ENCODE measurements around the gene EMC8. TPM values are rescaled to one million over a fixed set of nuclear protein-coding genes. Genes with fewer than 3 reads are reported as not detected.

The EMC8 gene
- total RNA-seq, 1 experiment from 2014 or later: 73.0 TPM

DNA sequence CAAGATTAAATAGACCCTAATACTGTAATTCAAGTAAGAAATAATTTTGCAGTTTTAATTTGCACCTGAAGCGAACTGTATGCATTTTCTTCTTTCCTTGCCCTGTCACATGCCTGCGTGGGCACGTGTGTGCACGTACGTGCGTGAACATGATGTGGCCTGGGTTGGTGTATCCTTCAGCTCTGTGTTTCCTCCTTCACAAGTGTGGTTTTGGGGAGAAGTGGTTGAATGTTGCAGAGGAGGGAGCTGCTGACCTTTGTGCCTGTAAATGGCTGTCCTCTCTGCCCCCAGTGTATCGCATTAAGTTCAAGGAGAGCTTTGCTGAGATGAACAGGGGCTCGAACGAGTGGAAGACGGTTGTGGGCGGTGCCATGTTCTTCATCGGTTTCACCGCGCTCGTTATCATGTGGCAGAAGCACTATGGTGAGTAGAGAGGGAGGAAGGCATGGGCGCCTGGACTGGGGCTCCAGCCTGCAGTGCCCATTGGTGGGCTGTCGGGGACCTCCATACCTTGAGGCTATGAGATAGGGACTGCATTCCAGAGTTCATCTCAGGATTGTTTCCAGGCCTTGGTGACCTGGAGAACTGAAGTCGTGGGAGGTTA is 6.2 kb upstream of the EMC8 start:
- Histone ChIP-seq H2AFZ (ENCODE audit: low read depth, low read length, poor library complexity, severe bottlenecking) (no peak overlapping the region), H3K27ac (ENCODE audit: low read depth, low read length) (no peak overlapping the region), H3K4me1 (ENCODE audit: control insufficient read depth in 1 of 2, insufficient read depth in 2 of 2, low read length in 2 of 2) (peaks cover 5 to 9% of the 10 kb centered on the region in 2 experiments; a peak in 3 of 4 replicates), H3K36me3 (ENCODE audit: control insufficient read depth in 1 of 2, insufficient read depth in 2 of 2, low read length in 2 of 2) (peaks cover 54 to 58% of the 10 kb centered on the region in 2 experiments), H3K27me3 (ENCODE audit: insufficient read depth, low read length) (no peaks in the 10 kb centered on the region), H3K4me2 (ENCODE audit: low read length) (no peak overlapping the region), H4K20me1 (ENCODE audit: insufficient read depth) (peaks cover 7% of the 10 kb centered on the region; the same call in 1 of the 2 replicates), H3K9ac (ENCODE audit: low read length) (no peak overlapping the region), H3K79me2 (ENCODE audit: insufficient read depth, low read length) (peaks cover 42% of the 10 kb centered on the region), H3K9me3 (ENCODE audit: control insufficient read depth in 1 of 2, insufficient read depth in 1 of 2, low read depth in 1 of 2, low read length in 2 of 2) (no peaks in the 10 kb centered on the region), H3K4me3 (replicated peaks in 1 of 2; ENCODE audit: low read depth in 1 of 2, low read length in 2 of 2) (no peak overlapping the region), H3K9me2 (ENCODE audit: insufficient read depth) (no peaks in the 10 kb centered on the region)
- TF ChIP-seq EZH2 (IDR thresholded peaks at IDR 0.05): no peak
- TF ChIP-seq, protein P1, sequence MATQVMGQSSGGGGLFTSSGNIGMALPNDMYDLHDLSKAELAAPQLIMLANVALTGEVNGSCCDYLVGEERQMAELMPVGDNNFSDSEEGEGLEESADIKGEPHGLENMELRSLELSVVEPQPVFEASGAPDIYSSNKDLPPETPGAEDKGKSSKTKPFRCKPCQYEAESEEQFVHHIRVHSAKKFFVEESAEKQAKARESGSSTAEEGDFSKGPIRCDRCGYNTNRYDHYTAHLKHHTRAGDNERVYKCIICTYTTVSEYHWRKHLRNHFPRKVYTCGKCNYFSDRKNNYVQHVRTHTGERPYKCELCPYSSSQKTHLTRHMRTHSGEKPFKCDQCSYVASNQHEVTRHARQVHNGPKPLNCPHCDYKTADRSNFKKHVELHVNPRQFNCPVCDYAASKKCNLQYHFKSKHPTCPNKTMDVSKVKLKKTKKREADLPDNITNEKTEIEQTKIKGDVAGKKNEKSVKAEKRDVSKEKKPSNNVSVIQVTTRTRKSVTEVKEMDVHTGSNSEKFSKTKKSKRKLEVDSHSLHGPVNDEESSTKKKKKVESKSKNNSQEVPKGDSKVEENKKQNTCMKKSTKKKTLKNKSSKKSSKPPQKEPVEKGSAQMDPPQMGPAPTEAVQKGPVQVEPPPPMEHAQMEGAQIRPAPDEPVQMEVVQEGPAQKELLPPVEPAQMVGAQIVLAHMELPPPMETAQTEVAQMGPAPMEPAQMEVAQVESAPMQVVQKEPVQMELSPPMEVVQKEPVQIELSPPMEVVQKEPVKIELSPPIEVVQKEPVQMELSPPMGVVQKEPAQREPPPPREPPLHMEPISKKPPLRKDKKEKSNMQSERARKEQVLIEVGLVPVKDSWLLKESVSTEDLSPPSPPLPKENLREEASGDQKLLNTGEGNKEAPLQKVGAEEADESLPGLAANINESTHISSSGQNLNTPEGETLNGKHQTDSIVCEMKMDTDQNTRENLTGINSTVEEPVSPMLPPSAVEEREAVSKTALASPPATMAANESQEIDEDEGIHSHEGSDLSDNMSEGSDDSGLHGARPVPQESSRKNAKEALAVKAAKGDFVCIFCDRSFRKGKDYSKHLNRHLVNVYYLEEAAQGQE (IDR thresholded peaks at IDR 0.05; ENCODE audit: low read depth): no peak
- no peak for TF ChIP-seq ZNF274 (IDR thresholded peaks at IDR 0.05; ENCODE audit: low read depth, low read length)
- TF ChIP-seq SRF (IDR thresholded peaks at IDR 0.05; ENCODE audit: low read depth): no peak
- TF ChIP-seq, protein P2, sequence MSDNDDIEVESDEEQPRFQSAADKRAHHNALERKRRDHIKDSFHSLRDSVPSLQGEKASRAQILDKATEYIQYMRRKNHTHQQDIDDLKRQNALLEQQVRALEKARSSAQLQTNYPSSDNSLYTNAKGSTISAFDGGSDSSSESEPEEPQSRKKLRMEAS (IDR thresholded peaks at IDR 0.05): no peak
- no peak for TF ChIP-seq POLR2AphosphoS5 (IDR thresholded peaks at IDR 0.05; ENCODE audit: low read depth, low read length)
- no peak for TF ChIP-seq POLR2A (IDR thresholded peaks at IDR 0.05; ENCODE audit: borderline replicate concordance, extremely low read depth, insufficient read depth, insufficient read length)
- TF ChIP-seq CBX3 (IDR thresholded peaks at IDR 0.05; ENCODE audit: low read depth): no peak
- no peak for TF ChIP-seq TCF7L2 (IDR thresholded peaks at IDR 0.05; ENCODE audit: borderline replicate concordance, extremely low read depth, insufficient read depth, insufficient read length)
- no peak for TF ChIP-seq ELF1 (IDR thresholded peaks at IDR 0.05; ENCODE audit: borderline replicate concordance, low read depth)
- no peak for TF ChIP-seq CEBPB (IDR thresholded peaks at IDR 0.05; ENCODE audit: low read depth)
- ATAC-seq: no peak
- ChIA-PET RAD21 (ENCODE audit: low non-redundant PET in 1 of 2, low total read pairs in 2 of 2, uncharacterized antibody in 2 of 2, unreplicated experiment in 2 of 2) (no interaction called here), POLR2A (interaction anchor here (1.0 to 1.2 kb wide), 2 partner anchors 14 to 16 kb away, joined by 3 read pairs; no protein-coding TSS in a partner anchor), CTCF (no interaction called here)
- no TSS peak for BruUV-seq (replicated peaks)
- DNase-seq (ENCODE audit: low read depth, low spot score): no peak
- intact Hi-C loops (cut with micrococcal nuclease): no loop called here
